NCI-H146 (cell line): ENCODE results near the gene TMEM47.

Experiments used
- DNase-seq: peaks from one replicate; lab custom pipeline; 2025; lab: John Stamatoyannopoulos, UW

The TMEM47 gene

DNA sequence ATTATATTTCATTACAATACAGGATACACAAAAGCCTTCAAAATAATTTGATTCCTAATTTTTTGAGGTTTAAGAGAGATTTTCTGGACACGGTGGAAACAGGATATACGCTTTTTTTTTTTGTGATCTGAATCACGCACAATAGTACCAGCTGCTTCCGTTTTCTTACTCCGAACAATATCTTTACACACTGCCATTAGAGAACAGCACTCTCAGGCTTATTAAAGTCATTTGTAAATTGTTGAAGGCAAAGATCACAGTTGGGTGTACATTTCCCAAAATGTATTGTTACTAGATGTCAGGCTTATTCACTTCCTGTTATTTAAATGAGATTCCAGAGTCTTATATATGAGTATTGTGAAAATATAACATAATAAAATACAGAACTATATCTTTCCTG is 71.5 kb downstream of the TMEM47 start:
- DNase-seq: no peak

DNA sequence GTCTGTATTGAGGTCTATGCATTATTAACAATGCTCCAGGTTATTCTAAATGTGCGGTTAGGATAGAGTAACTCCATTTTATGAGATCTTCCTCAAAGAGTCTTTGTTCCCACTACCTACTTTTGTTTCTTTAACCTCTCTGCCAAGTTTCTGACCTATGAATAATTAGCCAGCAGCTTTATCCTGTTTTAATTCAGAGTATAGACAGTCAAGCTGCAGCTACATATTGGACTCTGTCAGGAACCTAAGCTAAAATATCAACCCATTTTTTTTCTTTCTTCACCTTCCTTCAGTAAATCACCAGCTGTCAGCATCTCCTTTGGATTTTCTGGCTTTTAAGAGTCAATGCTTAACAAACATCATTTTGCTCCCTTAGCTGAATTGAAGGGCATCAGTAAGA is 72.3 kb downstream of the TMEM47 start:
- DNase-seq: no peak

DNA sequence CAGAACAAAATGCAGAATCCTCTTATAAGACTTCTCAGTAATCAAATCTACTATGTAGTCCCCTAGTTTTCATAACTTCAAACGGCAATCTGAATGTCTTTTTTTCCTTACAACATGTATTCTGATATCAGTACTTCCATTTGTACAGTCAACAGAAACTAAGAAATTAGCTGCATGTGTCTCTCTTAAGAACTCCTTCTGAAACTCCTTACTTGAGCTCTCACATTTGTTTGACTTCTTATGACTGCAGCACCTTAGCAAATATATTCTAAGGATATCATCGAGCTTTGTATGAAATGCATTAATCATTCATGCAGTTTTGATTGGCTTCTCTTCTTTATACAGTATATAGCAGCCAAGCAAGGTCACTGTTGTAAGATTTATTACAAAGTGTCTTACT is 77.0 kb downstream of the TMEM47 start:
- no peak for DNase-seq

DNA sequence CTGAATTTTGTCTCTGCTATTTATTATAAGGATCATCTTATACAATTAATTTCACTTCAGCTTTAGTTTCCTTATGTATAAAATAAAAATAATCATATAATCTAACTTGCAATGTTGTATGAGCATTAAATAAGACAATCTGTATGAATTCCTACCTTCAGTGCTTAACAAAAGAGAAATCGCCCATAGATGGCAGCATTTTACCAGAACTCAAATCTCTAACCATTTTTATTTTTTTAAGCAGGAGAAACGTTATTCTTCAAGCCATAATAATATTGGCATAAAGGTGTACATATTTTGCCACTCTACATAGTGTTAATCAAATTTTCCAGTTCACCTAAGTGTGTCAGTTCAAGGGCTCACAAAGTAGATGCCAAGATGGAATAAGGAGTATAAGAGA is 78.8 kb downstream of the TMEM47 start:
- DNase-seq: no peak
